ENCODE data around the gene FAIM2. TPM values are rescaled to one million over a fixed set of nuclear protein-coding genes. Genes with fewer than 3 reads are reported as not detected.

Gene FAIM2
- total and polyA plus RNA-seq, 2 donors, result 7.4 to 9.1 TPM

GRCh38 chr12:49932023-49932422 lies 28.3 kb upstream of the FAIM2 start:
- Histone ChIP-seq H3K4me1 (ENCODE audit: insufficient read depth) (no peaks in the 10 kb centered on the region), H3K27ac (ENCODE audit: low read depth) (no peak overlapping the region), H3K4me3 (ENCODE audit: low read depth, low read length) (no peak overlapping the region), H3K36me3 (ENCODE audit: insufficient read depth) (no peaks in the 10 kb centered on the region)
- WGBS, result 68% methylated on average over 7 of the region's 7 CpGs
- DNase-seq (ENCODE audit: extremely low spot score), result no peak

- 67% methylated on average over 3 of the region's 3 CpGs for WGBS
- Histone ChIP-seq H3K27ac (ENCODE audit: low read depth) (no peak overlapping the region), H3K4me3 (ENCODE audit: low read depth, low read length) (no peak overlapping the region)
Measured at GRCh38 chr12:49930515-49931288, 27.0 kb upstream of the FAIM2 start.

GRCh38 chr12:49929581-49929980 lies 25.9 kb upstream of the FAIM2 start:
- Histone ChIP-seq H3K4me1 (ENCODE audit: insufficient read depth) (no peaks in the 10 kb centered on the region), H3K4me3 (ENCODE audit: low read depth, low read length) (no peak overlapping the region), H3K27ac (ENCODE audit: low read depth) (no peak overlapping the region), H3K36me3 (ENCODE audit: insufficient read depth) (no peaks in the 10 kb centered on the region)
- no peak for DNase-seq (ENCODE audit: extremely low spot score)
- 83% methylated on average over 7 of the region's 7 CpGs for WGBS

More at GRCh38 chr12:49930515-49931288, 27.0 kb upstream of the FAIM2 start:
- H3K4me1 ChIP-seq (ENCODE audit: insufficient read depth), result no peaks in the 10 kb centered on the region
- H3K36me3 ChIP-seq (ENCODE audit: insufficient read depth), result no peaks in the 10 kb centered on the region
- DNase-seq (ENCODE audit: extremely low spot score), result no peak

GRCh38 chr12:49928471-49928870 lies 24.8 kb upstream of the FAIM2 start:
- DNase-seq (ENCODE audit: extremely low spot score), result no peak
- 91% methylated on average over 6 of the region's 6 CpGs for WGBS

GRCh38 chr12:49925433-49926204 lies 21.9 kb upstream of the FAIM2 start:
- Histone ChIP-seq H3K4me3 (ENCODE audit: low read depth, low read length) (no peak overlapping the region), H3K27ac (ENCODE audit: low read depth) (no peak overlapping the region), H3K36me3 (ENCODE audit: insufficient read depth) (no peaks in the 10 kb centered on the region), H3K4me1 (ENCODE audit: insufficient read depth) (no peaks in the 10 kb centered on the region)
- WGBS, result 84% methylated on average over 11 of the region's 11 CpGs
- no peak for DNase-seq (ENCODE audit: extremely low spot score)

More at GRCh38 chr12:49928471-49928870, 24.8 kb upstream of the FAIM2 start:
- H3K27ac ChIP-seq (ENCODE audit: low read depth), result no peak overlapping the region
- no peak overlapping the region for H3K4me3 ChIP-seq (ENCODE audit: low read depth, low read length)
- no peaks in the 10 kb centered on the region for H3K36me3 ChIP-seq (ENCODE audit: insufficient read depth)
- no peaks in the 10 kb centered on the region for H3K4me1 ChIP-seq (ENCODE audit: insufficient read depth)

GRCh38 chr12:49924628-49925246 lies 21.0 kb upstream of the FAIM2 start:
- Histone ChIP-seq H3K36me3 (ENCODE audit: insufficient read depth) (no peaks in the 10 kb centered on the region), H3K4me1 (ENCODE audit: insufficient read depth) (no peaks in the 10 kb centered on the region), H3K4me3 (ENCODE audit: low read depth, low read length) (no peak overlapping the region), H3K27ac (ENCODE audit: low read depth) (no peak overlapping the region)
- 80% methylated on average over 7 of the region's 7 CpGs for WGBS
- DNase-seq (ENCODE audit: extremely low spot score), result no peak

GRCh38 chr12:49923880-49924556 lies 20.3 kb upstream of the FAIM2 start:
- Histone ChIP-seq H3K36me3 (ENCODE audit: insufficient read depth) (no peaks in the 10 kb centered on the region), H3K27ac (ENCODE audit: low read depth) (no peak overlapping the region), H3K4me1 (ENCODE audit: insufficient read depth) (no peaks in the 10 kb centered on the region), H3K4me3 (ENCODE audit: low read depth, low read length) (no peak overlapping the region)
- DNase-seq (ENCODE audit: extremely low spot score), result no peak
- WGBS, result 80% methylated on average over 15 of the region's 15 CpGs

GRCh38 chr12:49923035-49923644 lies 19.4 kb upstream of the FAIM2 start:
- Histone ChIP-seq H3K27ac (ENCODE audit: low read depth) (no peak overlapping the region), H3K36me3 (ENCODE audit: insufficient read depth) (no peaks in the 10 kb centered on the region)
- DNase-seq (ENCODE audit: extremely low spot score), result no peak

GRCh38 chr12:49922349-49923034 lies 18.8 kb upstream of the FAIM2 start:
- Histone ChIP-seq H3K27ac (ENCODE audit: low read depth) (no peak overlapping the region), H3K4me1 (ENCODE audit: insufficient read depth) (no peaks in the 10 kb centered on the region), H3K4me3 (ENCODE audit: low read depth, low read length) (no peak overlapping the region), H3K36me3 (ENCODE audit: insufficient read depth) (no peaks in the 10 kb centered on the region)
- WGBS, result 60% methylated on average over 12 of the region's 12 CpGs
- DNase-seq (ENCODE audit: extremely low spot score), result no peak

More at GRCh38 chr12:49923035-49923644, 19.4 kb upstream of the FAIM2 start:
- Histone ChIP-seq H3K4me1 (ENCODE audit: insufficient read depth) (no peaks in the 10 kb centered on the region), H3K4me3 (ENCODE audit: low read depth, low read length) (no peak overlapping the region)
- 78% methylated on average over 7 of the region's 7 CpGs for WGBS

- H3K4me1 ChIP-seq (ENCODE audit: insufficient read depth), result no peaks in the 10 kb centered on the region
- no peak overlapping the region for H3K4me3 ChIP-seq (ENCODE audit: low read depth, low read length)
- H3K36me3 ChIP-seq (ENCODE audit: insufficient read depth), result no peaks in the 10 kb centered on the region
- WGBS, result 79% methylated on average over 6 of the region's 6 CpGs
- DNase-seq (ENCODE audit: extremely low spot score), result no peak
- no peak overlapping the region for H3K27ac ChIP-seq (ENCODE audit: low read depth)
Measured at GRCh38 chr12:49921936-49922335, 18.2 kb upstream of the FAIM2 start.

- WGBS, result 75% methylated on average over 3 of the region's 3 CpGs
Measured at GRCh38 chr12:49921299-49921698, 17.6 kb upstream of the FAIM2 start.

GRCh38 chr12:49920915-49921286 lies 17.2 kb upstream of the FAIM2 start:
- H3K4me3 ChIP-seq (ENCODE audit: low read depth, low read length), result no peak overlapping the region
- H3K27ac ChIP-seq (ENCODE audit: low read depth), result no peak overlapping the region
- WGBS, result 82% methylated on average over 3 of the region's 3 CpGs
- DNase-seq (ENCODE audit: extremely low spot score), result no peak
- no peaks in the 10 kb centered on the region for H3K4me1 ChIP-seq (ENCODE audit: insufficient read depth)
- H3K36me3 ChIP-seq (ENCODE audit: insufficient read depth), result no peaks in the 10 kb centered on the region

More at GRCh38 chr12:49921299-49921698, 17.6 kb upstream of the FAIM2 start:
- H3K36me3 ChIP-seq (ENCODE audit: insufficient read depth), result no peaks in the 10 kb centered on the region
- no peak for DNase-seq (ENCODE audit: extremely low spot score)
- no peaks in the 10 kb centered on the region for H3K4me1 ChIP-seq (ENCODE audit: insufficient read depth)
- no peak overlapping the region for H3K27ac ChIP-seq (ENCODE audit: low read depth)
- no peak overlapping the region for H3K4me3 ChIP-seq (ENCODE audit: low read depth, low read length)
